GM19468 (cell line): ENCODE data around the gene IRAG1.

ENCODE experiments used
- ATAC-seq: cut with Tn5 transposase; IDR thresholded peaks from one replicate; pipeline ENCODE4 v1.9.1; 2021; ENCODE audit warnings: mild to moderate bottlenecking, moderate library complexity, moderate number of reproducible peaks; ENCODE audit not compliant: unreplicated experiment; ENCODE audit errors: extremely low read depth

The IRAG1 gene

GRCh38 chr11:10650630-10651029 lies 42.9 kb downstream of the IRAG1 start:
- no peak for ATAC-seq

- ATAC-seq, result no peak
Observed at GRCh38 chr11:10650166-10650565, 43.4 kb downstream of the IRAG1 start.

- no peak for ATAC-seq
Observed at GRCh38 chr11:10648871-10649270, 44.7 kb downstream of the IRAG1 start.

- no peak for ATAC-seq
Observed at GRCh38 chr11:10646681-10647355, 46.7 kb downstream of the IRAG1 start.

- no peak for ATAC-seq
Observed at GRCh38 chr11:10646005-10646404, 47.5 kb downstream of the IRAG1 start.

- ATAC-seq, result no peak
Observed at GRCh38 chr11:10645212-10645795, 48.3 kb downstream of the IRAG1 start.
